Nucleus accumbens (tissue), 56 donors: ENCODE measurements around the gene XPOT.

Experiments
- DNase-seq, 56 donors: peaks; one replicate each; lab custom pipeline; 2025; lab: John Stamatoyannopoulos, UW

XPOT gene

DNA sequence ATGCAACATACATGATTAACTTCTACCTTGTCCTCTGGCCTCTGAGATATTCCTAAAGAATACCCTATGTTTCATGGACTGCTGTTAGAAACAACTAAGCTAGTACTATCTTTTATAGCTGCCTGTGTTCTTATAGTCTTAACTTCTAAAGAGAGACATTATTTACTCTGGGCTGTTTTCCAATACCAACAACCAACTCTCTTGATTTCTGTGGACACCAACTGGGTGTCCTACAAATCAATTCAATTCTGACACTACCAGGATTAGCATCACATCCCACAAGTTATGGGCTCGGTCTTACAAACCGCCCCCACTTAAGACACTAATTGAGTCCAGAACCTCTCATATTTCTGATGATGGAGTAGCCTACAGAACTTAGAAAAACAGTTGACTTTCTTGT, 8.3 kb downstream of the XPOT start:
- no peak for DNase-seq

DNA sequence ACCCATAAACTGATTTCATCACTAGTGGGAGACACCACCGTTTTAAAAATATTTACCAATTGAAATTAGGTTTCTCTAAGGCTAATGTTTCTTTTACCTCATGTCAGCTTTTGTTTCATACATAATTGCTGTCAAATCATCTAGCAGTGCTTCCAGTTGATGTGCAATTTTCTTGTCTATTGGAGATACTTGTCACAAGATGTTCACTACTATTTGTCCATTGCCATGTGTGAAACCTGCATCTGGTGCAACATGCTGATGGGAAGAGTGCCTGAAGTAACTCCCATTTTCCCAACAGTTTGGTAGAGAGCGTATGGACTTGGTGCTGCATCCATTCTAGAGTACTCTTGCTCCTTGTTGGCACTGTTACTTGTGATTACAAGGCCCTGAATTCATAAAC, 9.7 kb downstream of the XPOT start:
- no peak for DNase-seq

GRCh38 chr12:64418209-64418608, 14.0 kb downstream of the XPOT start:
- DNase-seq = no peak

DNA sequence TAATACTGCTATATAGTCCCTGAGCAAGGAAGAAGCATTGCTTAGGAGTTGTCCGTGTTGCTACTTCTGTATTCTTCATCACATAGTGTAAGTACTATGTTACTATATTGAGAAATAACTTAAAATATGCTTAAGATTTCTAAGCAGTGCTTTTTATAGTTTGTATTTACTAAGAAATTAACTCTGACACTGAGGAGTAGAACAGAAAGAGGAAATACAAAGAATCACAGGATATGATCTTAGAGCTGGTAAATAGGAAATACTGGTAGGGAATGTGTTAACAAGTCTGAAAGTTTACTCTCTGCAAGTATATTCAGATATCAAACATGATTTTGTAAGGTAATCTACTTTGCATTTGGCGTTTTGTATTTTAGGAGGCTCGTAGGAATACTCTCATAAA, 15.5 kb downstream of the XPOT start:
- no peak for DNase-seq

- DNase-seq = no peak
Measured at GRCh38 chr12:64427988-64428387, 23.8 kb downstream of the XPOT start.

DNA sequence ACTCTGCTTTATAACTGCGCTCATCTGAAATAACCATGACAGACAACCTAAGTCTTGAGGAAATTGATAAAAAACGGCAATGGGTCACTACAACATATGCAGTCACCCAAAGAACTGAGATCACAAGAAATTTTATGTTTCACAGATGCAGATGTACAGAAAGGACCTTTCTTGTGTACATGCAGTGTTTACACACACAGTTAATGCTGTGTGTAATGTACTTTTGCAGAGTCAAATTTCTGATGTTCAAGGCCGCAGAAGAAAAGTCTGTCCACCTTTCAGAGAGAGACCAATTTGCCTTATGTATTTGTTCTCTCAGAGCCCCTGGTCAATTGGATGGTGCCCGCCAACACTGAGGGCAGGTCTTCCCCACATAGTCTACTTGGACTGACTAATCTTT, 24.8 kb downstream of the XPOT start:
- no peak for DNase-seq

DNA sequence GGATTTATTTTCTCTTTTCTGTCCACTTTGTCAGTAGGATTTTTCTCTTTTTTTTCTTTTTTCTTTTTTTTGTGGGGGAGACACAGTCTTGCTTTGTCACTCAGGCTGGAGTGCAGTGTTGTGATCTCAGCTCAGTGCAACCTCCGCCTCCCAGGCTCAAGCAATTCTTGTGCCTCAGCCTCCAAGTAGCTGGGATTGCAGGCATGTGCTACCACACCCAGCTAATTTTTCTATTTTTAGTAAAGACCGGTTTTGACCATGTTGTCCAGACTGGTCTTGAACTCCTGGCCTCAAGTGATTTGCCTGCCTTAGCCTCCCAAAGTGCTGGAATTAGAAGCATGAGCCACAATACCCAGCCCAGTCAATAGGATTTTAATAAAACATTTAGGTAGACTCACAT, 26.7 kb downstream of the XPOT start:
- peak in 1 of 56 donors; percentile 2 for DNase-seq

- DNase-seq = no peak
Measured at GRCh38 chr12:64431791-64432190, 27.6 kb downstream of the XPOT start.

DNA sequence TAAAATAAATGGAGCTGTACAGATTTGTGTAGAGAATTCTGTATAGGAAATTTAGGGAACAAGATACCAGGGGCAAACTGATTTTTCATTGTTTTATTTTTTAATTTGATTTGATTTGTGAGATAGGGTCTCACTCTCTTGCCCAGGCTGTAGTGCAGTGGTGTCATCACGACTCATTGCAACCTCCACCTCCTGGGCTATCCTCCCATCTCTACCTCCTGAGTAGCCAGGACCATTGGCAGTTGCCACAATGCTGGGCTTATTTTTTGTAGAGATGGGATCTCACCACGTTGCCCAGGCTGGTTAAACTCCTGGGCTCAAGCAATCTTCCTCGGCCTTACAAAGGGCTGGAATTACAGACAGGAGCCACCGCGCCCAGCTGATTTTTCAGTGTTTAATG, 29.7 kb downstream of the XPOT start:
- DNase-seq = no peak

GRCh38 chr12:64440100-64440499, 35.9 kb downstream of the XPOT start:
- no peak for DNase-seq

- DNase-seq = no peak
Measured at GRCh38 chr12:64445490-64445889, 41.3 kb downstream of the XPOT start.

DNA sequence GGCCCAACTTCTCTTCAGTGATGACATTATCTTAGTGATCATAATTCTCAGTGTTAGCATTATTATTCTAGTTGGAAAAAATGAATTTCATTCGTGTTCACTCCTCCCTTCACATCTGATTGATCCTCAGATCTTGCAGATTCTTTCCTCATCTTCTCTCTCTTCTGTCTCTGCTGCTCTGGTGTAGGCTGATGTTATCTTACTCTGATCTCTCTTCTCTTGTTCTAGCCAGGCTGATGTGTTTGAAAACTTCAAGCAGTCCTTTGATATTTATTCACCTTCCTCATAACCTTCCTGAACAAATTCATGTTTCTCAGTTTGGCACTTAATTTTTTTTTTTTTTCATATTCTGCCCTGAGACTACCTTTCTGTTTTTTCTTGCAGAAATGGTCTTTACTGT, 42.1 kb downstream of the XPOT start:
- no peak for DNase-seq

DNA sequence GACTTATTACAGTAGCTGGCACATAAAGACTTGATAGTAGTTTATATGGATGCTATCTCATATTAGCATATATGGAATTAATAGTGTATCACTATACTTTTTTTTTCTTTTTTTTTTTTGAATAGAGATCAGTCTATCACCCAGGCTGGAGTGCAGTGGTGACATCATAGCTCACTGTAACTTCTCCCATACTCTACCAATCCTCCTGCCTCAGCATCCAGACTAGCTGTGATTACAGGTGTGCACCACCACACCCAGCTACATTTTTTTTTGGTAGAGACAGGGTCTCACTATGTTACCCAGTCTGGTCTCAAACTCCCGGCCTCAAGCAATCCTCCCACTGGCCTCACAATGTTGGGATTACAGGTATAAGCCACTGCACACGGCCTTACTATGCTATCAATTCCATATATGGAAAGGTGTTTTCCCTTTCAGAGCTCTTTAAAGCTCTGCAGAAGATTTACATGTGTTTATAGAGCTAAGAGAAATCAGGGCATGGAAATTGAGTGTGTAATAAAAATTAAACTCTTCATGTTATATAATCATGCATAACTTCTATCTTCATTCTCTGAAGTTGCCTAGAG, 46.0 kb downstream of the XPOT start:
- no peak for DNase-seq

DNA sequence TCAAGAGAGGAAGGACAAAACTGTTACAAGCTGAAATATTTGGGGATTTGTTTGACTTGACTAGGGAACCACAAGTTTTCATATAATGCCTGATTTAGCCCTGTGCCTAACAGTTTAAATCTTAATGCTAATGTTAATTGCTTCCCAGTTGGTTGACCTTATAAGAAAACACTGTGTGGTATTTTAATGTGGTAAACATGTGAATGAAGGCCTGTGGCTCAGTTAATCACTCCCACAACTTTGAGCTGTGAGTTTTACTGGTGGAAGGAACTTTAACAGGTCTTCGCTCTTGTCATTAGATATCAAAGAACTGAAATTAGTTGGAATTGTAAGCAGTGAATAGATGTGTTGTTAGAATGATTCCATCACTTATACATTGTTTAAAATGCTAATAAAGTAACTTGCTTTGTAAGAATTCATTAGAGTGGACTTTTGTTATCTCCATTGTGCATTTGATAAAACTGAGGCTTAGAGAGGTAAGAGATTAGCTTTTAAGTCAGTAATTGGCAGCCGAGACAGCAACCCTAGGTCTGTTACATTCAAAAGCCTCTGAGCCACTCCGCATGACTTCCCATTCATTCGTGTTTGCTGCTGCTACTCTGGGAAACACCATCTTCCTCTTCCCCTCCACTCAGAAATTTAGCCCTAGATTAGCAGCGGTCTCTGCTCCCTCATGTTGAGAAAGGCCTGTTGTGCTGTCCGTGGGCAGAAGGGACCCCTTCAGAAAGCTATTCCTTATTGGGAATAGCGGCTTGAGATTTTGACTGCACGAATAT, 46.7 kb downstream of the XPOT start:
- peak in 11 of 56 donors; percentile 2 to 24 (median 6) for DNase-seq

- DNase-seq = peak; percentile 8 to 93 (median 82)
Measured at GRCh38 chr12:64451687-64452558, 47.7 kb downstream of the XPOT start, which contains the start of gene TBK1. TBK1 (plus strand) TSS chr12:64452120; CDS start chr12:64455871, 3,751 bp downstream.

DNA sequence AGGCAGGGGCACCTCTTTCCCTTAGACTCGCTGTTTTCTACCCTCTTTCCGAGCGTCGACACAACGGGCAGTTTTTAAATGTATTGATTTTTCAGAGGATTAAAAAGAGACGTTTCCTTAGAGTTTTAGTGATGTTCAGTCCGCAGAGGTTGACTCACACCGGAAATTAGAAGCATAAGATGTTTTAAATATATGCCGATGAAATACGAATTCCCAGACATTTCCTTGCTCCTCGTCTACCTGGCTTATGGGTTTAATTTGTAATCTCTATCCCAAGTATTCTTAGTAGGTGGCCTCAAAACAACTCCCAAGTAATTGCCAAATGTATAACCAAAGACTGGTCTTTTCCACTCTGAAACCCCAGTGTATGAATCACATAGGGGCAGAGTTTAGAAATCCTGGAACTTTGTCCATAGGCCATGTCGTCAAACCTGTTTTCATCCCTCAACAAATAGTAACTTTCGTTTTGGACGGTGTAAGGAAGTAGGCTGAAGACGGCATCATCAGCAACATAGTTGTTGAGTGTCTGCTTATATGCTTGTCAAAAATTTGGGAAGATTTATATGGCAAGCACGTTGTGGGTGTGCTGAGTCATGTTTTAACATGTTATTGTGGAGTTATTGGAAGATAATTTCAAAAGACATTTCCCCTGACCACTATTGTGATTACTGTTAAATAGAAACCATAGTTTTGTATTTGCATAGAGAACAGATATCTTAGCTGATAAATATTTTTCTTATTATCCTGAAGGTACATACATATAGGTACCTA, 48.6 kb downstream of the XPOT start:
- DNase-seq = peak in 2 of 56 donors; percentile 1 to 11

DNA sequence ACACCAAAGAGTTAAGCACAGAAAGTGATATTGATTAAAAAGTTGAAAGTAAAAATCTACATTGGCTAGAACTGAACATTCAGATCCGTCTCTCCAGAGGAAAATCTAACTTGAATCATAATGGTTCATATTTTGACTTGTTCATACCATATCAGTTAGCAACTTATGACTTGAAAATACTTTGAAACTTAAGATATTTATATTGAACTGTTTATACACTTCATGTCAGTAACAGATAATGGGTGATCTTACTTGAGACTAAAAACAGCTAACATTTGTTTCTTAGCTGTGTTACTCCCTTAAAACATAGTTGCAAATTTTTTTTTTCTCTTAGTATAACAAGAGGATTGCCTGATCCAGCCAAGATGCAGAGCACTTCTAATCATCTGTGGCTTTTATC, 51.3 kb downstream of the XPOT start:
- no peak for DNase-seq

DNA sequence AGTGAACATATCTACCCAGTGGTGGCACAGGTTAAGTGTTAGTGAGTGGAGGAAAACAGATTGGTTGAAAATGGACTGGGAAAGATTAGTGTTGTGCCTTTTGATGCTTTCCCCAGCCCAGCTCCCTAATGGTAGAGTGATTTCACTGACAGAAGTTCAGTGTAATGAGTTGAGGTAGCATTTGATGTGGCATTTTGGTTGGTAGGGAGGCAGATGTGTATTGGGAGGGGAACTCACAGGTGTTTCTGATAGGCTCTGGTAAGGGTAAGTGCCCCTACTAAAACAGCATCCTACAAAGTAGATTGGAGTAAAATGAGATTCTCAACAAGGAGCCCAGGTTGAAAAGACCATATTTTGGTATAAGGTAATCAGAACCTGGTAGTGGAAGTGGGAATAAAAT, 51.9 kb downstream of the XPOT start:
- DNase-seq = no peak

DNA sequence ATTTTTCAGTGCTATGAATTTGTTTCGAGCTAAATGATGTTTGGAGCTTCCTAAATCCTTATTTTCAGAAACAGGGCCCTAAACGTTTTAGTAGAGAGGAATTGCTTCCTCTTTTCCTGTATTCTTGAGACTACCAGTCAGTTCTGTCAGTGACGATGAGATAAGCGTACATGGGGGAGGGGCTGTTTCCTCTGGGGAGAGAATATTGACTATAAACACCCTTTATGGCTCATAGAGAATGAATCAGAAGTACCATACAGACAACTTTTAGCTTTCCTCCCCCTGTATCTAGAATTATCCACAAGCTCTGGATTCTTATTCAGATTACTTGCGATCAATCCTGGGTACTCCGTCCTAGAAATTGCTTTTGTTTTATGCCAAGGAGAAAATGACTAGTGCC, 52.8 kb downstream of the XPOT start:
- no peak for DNase-seq

- no peak for DNase-seq
Measured at GRCh38 chr12:64457466-64457865, 53.3 kb downstream of the XPOT start.

GRCh38 chr12:64457923-64458322, 53.7 kb downstream of the XPOT start:
- DNase-seq = no peak
